NCI-H1092 treated with DMSO at 0.1 percent for 48 hours (cell line): ENCODE measurements around the gene DAAM1.

ENCODE experiments used
- DNase-seq: peaks from one replicate; lab custom pipeline; 2025; lab: John Stamatoyannopoulos, UW

Gene DAAM1

GRCh38 chr14:59292028-59292427 is 103.6 kb downstream of the DAAM1 start:
- no peak for DNase-seq

- no peak for DNase-seq
Observed at GRCh38 chr14:59292921-59293534, 104.6 kb downstream of the DAAM1 start.

- DNase-seq, result no peak
Observed at GRCh38 chr14:59293935-59294661, 105.6 kb downstream of the DAAM1 start.

GRCh38 chr14:59294662-59294992 is 106.2 kb downstream of the DAAM1 start:
- no peak for DNase-seq

GRCh38 chr14:59295951-59296350 is 107.5 kb downstream of the DAAM1 start:
- DNase-seq, result no peak

- no peak for DNase-seq
Observed at GRCh38 chr14:59296508-59296907, 108.0 kb downstream of the DAAM1 start.

GRCh38 chr14:59297071-59297776 is 108.8 kb downstream of the DAAM1 start:
- DNase-seq, result no peak

- DNase-seq, result no peak
Observed at GRCh38 chr14:59299731-59300130, 111.3 kb downstream of the DAAM1 start.

GRCh38 chr14:59301354-59301753 is 112.9 kb downstream of the DAAM1 start:
- DNase-seq, result no peak

GRCh38 chr14:59302313-59302712 is 113.8 kb downstream of the DAAM1 start:
- no peak for DNase-seq

GRCh38 chr14:59303216-59303615 is 114.7 kb downstream of the DAAM1 start:
- DNase-seq, result no peak

- no peak for DNase-seq
Observed at GRCh38 chr14:59305231-59305630, 116.8 kb downstream of the DAAM1 start.

- no peak for DNase-seq
Observed at GRCh38 chr14:59305836-59306555, 117.5 kb downstream of the DAAM1 start.

- DNase-seq, result no peak
Observed at GRCh38 chr14:59306775-59307174, 118.3 kb downstream of the DAAM1 start.

- no peak for DNase-seq
Observed at GRCh38 chr14:59308086-59308485, 119.6 kb downstream of the DAAM1 start.

- no peak for DNase-seq
Observed at GRCh38 chr14:59308673-59309072, 120.2 kb downstream of the DAAM1 start.

- DNase-seq, result no peak
Observed at GRCh38 chr14:59309291-59309900, 120.9 kb downstream of the DAAM1 start.

- no peak for DNase-seq
Observed at GRCh38 chr14:59310633-59311032, 122.2 kb downstream of the DAAM1 start.

- no peak for DNase-seq
Observed at GRCh38 chr14:59311723-59312122, 123.3 kb downstream of the DAAM1 start.

- no peak for DNase-seq
Observed at GRCh38 chr14:59313144-59313651, 124.7 kb downstream of the DAAM1 start.

- DNase-seq, result no peak
Observed at GRCh38 chr14:59313658-59314608, 125.5 kb downstream of the DAAM1 start.
